GM21825 (cell line): ENCODE data around the gene VRK2.
"Not testable (repeated sequence)": the region's sequence is repeated elsewhere in the genome, so short reads cannot be mapped to it uniquely, and the experiment has no call there.

Experiments used
- ATAC-seq: cut with Tn5 transposase; IDR thresholded peaks from one replicate; pipeline ENCODE4 v1.9.1; 2021; ENCODE audit warnings: mild to moderate bottlenecking, moderate library complexity; ENCODE audit not compliant: unreplicated experiment

Gene VRK2

DNA sequence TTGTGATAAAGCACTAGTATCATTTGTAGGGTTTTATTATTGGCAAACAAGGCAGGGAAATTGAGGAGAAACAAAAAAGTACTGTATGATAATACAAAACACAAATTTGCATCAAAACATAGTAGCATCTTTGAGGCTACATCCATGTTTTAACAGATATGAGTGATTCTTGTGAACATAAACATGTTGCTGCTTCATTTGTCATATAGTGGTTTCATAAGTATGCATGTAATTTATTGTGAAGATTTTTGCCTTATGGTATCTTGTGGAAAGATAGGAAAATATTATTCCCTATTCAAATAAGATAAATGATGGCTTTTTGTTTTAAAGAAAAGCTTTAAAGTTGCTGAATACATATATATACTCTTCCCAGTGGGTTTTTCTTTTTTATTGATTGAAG, 60.3 kb downstream of the VRK2 start:
- ATAC-seq = no peak

DNA sequence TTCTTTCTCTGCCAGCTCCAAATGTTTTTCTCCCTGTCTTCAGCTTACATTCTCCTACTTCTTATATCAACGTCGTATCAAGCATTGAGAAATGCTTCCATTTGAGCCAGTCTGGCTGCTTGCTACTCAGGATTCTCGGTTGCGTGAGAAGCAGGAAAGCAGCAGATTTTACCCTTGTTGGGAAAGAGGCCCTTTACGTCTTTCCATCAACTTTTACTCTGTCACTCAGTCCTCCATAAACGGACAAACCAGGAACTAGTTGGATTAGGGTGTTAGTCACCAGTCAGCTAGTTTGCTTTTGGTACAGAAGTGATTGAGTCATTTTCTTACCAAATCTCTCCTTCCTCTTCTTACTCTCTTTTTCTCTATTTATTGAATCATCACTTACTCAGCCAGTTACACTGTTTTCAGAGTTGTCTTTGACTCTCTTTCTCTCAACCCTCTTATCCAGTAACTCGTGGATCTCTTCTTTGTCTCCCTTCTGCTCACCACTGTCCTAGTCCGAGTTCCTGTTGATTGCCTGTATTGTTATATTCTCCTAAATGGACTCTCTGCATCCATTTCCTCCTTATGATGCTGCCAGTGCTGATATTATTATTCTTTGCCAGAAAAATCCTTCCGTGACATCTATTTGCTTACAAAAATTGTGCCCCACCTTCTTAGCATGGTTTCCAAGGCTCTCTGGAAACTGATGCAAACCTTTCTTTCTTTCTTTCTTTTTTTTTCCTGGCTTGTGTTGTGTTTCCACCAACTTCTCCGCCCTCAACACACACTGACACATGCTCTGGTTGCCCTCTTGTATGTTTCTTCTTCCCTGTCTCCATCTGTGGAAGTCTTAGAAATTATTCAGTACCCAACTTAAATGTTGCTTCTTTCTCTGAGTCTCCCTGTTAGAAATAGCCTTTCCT, 61.5 kb downstream of the VRK2 start:
- ATAC-seq = no peak

DNA sequence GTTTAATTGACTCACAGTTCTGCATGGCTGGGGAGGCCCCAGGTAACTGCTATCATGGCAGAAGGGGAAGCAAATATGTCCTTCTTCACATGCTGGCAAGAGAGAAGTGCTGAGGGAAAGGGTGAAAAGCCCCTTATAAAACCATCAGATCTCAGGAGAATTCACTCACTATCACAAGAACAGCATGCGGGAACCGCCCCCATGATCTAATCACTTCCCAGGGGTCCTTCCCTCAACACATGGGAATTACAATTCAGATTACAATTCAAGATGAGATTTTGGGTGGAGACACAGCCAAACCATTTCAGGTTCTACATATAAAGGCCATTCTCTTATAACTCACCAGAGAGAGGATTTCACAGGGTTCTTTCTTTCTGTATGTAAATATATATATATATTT, 62.9 kb downstream of the VRK2 start:
- ATAC-seq = no peak

DNA sequence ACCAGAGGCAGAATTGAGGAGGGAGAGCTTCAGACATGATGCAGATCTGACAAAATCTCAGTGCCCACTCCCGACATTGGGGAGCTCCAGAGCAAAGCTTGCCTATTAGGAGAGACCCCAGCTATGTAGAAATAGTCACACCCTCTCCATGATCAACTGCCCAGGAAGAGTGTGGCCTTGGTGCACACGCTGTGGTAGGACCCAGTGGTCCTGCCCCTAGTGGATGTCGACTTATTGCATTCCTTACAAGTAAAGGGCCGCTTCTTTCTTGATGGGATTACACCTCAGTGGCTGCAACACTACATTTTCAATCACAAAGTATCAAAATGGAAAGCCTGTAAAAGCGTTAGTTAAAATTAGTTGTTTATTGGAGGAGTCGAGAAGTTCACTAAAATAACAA, 64.2 kb downstream of the VRK2 start:
- ATAC-seq = no peak

DNA sequence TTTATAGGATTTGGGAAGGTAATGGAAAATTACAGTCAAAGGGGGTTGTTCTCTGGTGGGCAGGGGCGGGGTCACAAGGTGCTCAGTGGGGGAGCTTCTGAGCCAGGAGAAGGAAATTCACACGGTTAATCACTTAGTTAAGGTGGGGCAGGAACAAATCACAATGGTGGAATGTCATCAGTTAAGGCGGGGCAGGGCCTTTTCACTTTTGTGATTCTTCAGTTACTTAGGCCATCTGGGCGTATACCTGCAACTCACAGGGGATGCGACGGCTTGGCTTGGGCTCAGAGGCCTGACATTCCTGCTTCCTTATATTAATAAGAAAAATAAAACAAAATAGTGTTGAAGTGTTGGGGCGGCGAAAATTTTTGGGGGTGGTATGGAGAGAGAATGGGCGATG, 67.0 kb downstream of the VRK2 start:
- not testable (repeated sequence) for ATAC-seq

DNA sequence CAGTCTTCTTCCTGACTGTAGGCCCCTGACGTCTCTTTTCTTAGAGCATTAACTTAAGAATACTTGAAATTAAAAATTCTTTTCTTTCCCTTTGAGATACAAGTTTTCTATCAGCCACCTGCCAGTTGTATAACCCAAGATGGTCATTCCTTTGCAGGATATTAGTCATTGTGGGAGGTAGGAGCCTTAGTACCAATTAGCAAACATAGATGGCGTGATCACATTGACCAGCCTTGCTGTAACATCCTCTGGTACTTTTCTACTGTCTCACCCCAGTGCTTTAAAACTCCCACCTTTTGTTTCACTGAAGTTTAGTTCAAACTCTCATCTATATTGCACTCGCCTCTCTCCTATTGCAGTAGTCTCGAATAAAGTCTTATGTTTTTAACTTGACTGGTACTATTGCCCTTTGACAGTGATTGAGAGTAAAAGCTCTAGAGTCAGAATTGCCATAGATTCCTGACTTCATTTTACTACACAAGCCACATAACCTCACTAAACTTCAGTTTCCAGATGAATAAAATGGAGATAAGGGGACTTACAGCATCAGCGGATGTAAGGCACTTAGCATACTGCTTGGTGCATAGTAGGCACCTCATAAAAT, 74.1 kb downstream of the VRK2 start:
- ATAC-seq = no peak

DNA sequence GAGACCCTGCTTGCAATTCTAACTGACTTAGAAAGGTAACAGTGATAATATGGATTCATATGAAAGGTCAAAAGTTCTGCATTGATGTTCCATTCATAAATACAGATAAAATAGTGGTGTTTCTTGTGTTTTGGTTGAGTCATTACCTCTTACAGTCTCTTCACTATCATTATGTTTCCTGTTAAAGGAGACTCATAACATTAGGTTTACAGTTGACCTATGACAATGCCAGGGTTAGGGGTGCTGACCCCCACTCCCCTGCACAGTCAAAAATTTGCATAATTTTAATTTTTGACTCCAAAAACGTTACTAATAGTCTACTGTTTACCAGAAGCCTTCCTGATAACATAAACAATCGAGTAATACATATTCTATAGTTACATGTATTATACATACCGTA, 75.4 kb downstream of the VRK2 start:
- no peak for ATAC-seq

DNA sequence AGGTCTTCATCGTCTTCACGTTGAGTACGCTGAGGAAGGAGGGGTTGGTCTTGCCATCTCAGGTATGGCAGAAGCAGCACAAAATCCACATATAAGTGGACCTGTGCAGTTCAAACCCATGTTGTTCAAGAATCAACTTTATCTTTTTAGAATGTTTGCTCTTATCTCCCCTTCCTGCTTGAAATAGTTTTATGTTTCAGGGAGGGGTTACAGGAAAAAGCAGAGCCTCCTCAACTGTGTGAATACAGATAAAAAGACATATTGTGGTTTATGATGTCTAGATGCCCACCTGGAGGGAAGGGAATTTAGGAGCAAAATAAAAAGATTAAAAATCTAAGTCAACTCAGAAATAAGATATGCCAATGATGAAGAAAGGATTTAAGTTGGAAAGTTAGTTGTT, 75.9 kb downstream of the VRK2 start:
- no peak for ATAC-seq

DNA sequence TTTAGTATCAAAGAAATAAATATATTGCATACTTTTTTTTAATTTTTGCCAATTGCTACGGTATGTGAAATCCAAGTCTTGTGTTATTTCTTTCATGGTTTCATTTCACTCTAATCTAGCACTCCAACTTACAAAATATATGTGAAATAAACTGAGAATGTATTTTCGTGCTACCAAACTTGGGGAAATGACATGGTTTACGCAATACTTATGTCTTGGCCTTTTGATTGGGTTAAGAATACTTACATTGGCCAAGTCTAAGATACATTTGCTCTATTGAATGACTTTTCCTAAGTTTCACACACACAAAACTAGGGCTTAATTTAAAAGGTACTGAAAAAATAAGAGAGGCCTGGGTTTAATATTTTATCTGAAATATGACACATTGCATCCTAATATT, 80.5 kb downstream of the VRK2 start:
- ATAC-seq = no peak

DNA sequence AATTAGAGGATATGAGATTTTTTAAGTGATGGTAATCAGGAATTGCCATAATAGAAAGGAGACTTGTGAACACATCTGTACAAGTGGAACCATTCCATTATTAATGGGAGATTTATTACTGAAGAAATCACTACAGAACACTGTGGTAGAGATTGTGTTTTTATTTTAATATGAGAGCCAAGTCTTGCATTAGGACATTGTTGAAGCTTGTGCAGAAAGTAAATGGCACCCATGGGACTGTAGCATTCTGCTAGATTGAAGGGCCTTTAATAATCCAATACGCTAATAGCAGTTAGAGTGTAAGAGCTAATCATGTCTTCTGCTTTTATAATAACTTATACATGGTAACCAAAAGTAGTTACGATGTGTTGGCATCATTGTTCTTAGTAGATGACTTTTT, 83.6 kb downstream of the VRK2 start:
- no peak for ATAC-seq

DNA sequence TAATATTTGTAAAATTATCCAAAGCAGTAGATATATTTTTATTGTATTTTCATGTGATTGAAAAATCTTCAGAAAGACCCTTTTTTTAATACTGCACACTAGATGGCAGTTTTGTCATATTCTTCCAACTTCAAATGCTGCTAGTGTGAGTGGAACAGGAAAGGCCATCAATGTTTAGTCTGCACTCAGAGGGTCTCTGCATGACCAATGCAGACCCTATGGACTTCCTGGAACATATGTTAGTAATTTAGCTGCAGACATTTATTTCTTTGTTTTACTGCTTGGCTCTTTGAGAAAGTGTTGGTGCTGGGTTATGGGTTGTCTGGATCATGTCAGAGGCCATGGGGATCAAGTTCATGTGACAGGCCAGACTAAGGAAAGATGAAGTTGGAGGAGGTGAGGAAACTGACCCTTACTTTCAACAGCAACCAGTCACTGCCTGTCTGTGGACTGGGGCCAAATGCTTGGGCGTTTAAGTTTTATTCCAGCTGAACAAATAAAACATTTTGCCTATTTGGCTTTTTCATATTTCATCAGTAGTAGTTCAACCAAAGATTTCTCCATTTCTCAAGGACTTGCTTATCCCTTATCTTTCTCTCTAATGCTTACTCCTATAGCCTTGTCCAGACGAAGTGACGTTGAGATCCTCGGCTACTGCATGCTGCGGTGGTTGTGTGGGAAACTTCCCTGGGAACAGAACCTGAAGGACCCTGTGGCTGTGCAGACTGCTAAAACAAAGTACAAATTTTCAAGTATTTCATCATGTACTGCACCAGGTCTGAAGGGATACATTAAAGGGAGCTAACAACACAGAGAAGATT, 84.8 kb downstream of the VRK2 start:
- no peak for ATAC-seq

DNA sequence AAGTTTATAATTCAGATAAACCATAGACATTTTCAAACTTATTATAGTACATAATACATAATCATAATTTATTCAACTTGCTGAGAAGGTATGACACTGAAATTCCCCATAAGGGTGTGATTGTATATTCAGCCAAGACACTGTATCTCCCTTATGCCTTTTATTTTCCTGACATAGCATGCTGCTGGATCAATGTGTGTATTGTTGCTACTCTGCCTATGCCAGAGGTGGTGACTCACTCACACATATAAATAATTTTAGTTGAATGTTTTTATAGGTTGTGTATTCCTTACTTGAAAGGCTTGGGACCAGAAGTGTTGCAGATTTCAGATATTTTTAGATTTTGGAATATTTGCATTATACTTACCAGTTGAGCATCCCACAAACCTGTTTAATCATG, 86.8 kb downstream of the VRK2 start:
- ATAC-seq = no peak

DNA sequence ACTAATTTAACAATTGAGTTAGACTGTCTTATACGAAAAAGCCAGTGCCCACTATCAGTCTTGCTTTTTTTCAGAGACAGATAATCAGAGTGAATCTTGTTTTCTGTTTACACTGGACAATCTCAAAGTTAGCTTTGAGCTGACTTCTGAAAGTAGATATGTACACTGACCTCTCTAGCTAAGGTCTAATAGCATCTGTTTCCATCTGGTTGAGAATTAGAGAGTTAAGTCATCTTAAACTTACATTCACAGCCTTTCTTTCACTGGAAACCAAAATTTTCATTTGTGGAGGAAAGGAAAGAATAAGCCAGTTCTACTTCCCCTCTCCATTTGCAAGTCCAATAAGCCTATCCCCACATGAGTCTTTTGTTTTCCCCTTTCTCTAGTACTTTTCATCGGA, 89.3 kb downstream of the VRK2 start:
- no peak for ATAC-seq

DNA sequence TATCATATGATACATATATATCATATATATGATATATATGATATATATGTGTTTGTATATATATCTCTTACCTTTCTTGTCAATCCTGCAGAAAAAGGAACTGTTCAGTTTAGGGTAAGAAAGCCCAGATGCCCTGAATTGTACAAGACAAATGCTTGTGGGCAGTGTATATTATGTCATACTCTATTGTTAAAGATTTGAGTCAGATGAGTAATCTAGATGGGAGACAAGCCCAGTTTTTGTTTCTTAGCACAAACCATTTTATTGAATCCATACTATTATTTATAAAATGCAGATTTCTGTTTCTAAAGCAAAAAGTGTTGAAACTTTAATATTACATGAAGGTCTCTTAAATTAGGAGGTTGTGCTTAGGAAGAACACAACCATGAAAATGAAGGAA, 90.6 kb downstream of the VRK2 start:
- no peak for ATAC-seq

DNA sequence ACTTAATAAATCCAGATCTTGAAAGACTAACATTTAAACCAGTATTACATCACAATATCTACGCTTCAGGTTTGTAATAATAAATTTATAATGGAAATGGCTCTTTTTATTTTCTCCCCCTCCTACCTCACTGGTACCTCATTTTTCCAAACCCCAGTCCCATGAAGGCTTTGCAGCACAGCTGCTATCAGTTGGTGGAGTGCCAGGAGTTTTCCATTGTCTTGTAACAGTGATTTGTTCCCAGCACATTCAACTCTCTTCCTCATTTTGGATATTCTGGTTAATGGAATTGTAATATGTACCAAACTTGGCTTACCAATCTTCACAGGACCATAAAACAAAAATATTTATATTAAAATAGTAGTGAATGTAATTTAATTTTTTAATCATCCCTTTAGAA, 91.2 kb downstream of the VRK2 start:
- no peak for ATAC-seq

DNA sequence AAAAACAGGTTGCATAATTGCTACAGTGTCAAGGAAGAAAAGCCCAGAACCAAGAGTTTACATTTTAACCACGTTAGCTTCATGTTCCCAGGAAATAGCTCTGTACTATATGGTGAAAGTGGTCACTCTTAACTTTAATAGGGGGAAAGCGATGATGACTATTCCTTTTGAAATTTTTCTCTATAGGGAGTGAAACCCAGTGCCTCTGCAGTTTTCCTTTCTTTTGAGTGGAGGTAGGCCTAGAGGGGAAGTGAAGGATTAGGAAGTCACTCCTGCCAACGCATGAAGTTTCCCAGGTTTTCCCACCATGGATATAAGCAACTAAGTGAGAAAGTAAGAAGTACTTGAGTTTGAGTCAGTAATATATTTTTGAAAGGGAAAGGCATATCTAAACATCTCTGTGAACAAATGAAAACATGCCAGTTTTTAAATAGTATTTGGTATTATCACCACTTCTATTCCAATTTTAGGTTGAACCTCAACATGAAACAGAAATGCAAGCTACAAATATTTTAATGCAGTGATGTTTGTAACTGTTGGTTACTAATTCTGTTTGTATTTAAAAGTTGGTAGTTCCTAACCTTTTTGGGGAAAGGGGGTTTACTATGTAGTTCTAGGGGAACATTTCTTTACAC, 91.9 kb downstream of the VRK2 start:
- no peak for ATAC-seq

DNA sequence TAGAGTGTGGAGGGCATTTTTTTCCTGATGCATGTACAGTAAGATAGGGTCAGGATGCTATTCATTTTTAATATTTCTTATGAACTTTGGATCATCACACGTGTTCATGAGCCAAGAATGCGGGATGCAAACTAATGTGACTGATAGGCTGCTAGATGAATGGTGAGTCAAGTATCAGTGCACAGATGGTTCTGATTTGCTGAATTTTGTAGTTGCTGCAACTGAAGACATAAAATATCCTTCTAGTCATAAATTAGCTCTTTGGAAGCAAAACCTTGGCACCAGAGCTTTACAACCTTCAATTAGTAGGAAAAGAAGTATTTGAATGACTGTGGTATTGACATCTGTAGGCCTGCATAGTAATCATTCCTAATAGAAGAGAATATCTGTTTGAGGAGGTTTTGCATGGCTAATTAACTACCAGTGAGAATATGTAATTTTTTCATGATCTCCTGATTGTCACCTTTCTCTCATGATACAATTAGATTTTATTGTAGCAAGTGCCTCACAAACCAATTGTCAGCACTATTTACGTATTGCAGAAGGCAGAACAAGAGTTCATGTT, 94.0 kb downstream of the VRK2 start:
- ATAC-seq = no peak

DNA sequence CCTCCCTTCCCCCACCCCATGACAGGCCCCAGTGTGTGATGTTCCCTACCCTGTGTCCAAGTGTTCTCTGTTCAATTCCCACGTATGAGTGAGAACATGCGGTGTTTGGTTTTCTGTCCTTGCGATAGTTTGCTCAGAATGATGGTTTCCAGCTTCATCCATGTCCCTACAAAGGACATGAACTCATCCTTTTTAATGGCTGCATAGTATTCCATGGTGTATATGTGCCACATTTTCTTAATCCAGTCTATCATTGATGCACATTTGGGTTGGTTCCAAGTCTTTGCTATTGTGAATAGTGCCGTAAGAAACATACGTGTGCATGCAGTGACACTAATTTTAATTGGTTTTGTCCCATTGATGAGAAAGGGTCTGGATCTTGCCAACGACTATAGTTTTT, 99.2 kb downstream of the VRK2 start:
- not testable (repeated sequence) for ATAC-seq

DNA sequence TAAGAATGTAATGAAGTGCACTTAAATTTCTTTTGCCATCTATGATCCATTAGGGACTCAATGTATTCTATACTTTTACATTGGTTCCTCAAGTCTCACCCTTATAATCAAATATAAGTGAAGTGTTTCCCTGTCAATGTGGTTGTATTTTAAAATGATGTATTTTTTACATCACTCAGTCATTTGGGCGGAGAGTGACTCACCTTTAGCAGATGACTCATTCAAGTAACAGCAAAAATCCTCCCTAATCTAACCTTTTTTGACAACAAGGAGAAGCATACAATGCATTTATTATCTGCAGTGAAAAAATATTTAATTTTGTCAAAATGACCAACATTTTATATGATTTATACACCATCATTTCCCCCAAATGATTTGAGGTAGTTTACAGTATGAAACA, 100.1 kb downstream of the VRK2 start:
- no peak for ATAC-seq

DNA sequence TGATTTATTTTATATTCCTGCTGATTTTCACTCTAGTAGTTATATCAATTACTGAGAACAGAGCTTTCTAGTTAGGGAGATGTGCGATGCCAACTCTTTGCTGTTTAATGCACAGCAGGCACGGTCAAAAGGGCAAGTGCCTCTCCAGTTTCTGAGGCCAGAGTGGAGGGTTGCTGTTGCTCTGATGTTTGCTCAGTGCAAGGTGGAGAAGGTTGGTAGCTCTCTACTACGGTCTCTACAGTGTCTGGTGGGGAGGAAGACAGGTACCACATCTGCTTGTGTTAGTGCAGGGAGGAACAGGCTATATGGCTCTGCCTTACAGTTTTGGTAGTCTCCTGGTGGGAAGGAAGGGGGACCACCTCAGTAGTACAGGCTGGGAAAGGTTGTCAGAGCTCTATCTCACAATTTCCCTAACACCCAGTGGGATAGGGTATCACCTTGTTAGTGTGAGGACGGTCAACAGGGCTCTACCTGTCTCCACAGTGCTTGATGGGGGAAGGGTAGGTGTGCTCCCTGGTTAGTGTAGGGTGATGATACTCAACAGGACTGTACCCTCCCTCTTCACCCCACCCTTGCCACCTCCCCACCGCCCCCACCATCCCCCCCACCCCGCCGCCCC, 108.7 kb downstream of the VRK2 start:
- ATAC-seq = no peak

DNA sequence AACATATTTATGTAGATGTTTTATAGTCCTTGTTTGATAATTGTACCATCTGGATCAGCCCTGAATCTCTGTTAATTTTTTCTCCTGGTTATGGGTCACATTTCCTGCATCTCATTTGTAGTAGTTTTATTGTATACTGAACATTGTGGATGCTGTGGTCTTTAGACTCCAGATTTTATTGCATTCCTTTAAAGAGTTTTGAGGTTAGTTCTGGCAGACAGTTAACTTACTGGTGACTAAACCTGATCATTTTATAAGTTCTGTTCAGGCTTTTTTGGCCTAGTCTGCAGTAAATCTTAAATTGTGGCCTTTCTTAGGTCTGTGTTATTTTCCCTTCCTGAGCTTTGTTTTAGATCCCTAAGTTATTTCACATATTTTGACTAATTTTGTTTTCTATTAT, 110.2 kb downstream of the VRK2 start:
- ATAC-seq = no peak
